Endodermal cell (in vitro differentiated cells): Measurements from ENCODE around the gene KCNN1. TPM values are rescaled to one million over a fixed set of nuclear protein-coding genes. Genes with fewer than 3 reads are reported as not detected.
A peak's percentile ranks its signal among the peaks of the same experiment; 100 is the strongest.

Experiments
- DNase-seq: peaks from one replicate; pipeline ENCODE4 v3.0.0-alpha.2; 2017
- H3K27ac ChIP-seq: 2 replicates; pipeline ENCODE4 v1.5.1; 2013; ENCODE audit warnings: mild to moderate bottlenecking, low read depth, low read length, moderate library complexity
- H3K27me3 ChIP-seq: 2 replicates; pipeline ENCODE4 v1.6.1; 2013; ENCODE audit warnings: mild to moderate bottlenecking, low read length, moderate library complexity; ENCODE audit not compliant: insufficient read depth, control insufficient read depth, poor library complexity, severe bottlenecking
- H3K36me3 ChIP-seq: 2 replicates; pipeline ENCODE4 v1.7.0; 2013; ENCODE audit warnings: mild to moderate bottlenecking, low read length, moderate library complexity; ENCODE audit not compliant: control insufficient read depth, insufficient read depth
- H3K4me1 ChIP-seq: one replicate; pipeline ENCODE4 v1.7.0; 2013; ENCODE audit warnings: low read length; ENCODE audit not compliant: control insufficient read depth, insufficient read depth
- H3K4me3 ChIP-seq: 2 replicates; pipeline ENCODE4 v1.5.1; 2013; ENCODE audit warnings: mild to moderate bottlenecking, low read length, moderate library complexity
- H3K9ac ChIP-seq: 2 replicates; pipeline ENCODE4 v1.6.1; 2013; ENCODE audit warnings: mild to moderate bottlenecking, low read length, moderate library complexity; ENCODE audit not compliant: poor library complexity, severe bottlenecking; ENCODE audit errors: extremely low read depth
- H3K9me3 ChIP-seq: 2 replicates; pipeline ENCODE4 v1.6.1; 2013; ENCODE audit warnings: mild to moderate bottlenecking, low read length, moderate library complexity; ENCODE audit not compliant: control insufficient read depth
- H3K27ac Mint-ChIP-seq: 2 replicates; pipeline ENCODE4 v1.8.0; 2020; ENCODE audit warnings: mixed read lengths
- H3K27me3 Mint-ChIP-seq: 2 replicates; pipeline ENCODE4 v1.8.0; 2021; ENCODE audit warnings: mild to moderate bottlenecking, mixed read lengths; ENCODE audit not compliant: insufficient read depth
- H3K36me3 Mint-ChIP-seq: 2 replicates; pipeline ENCODE4 v1.8.0; 2020; ENCODE audit warnings: low read depth, mixed read lengths
- H3K4me1 Mint-ChIP-seq: 2 replicates; pipeline ENCODE4 v1.8.0; 2020; ENCODE audit warnings: mixed read lengths
- H3K4me3 Mint-ChIP-seq: 2 replicates; pipeline ENCODE4 v1.8.0; 2020; ENCODE audit warnings: mild to moderate bottlenecking, moderate library complexity, mixed read lengths
- H3K9me3 Mint-ChIP-seq: 2 replicates; pipeline ENCODE4 v1.8.0; 2020; ENCODE audit warnings: mild to moderate bottlenecking, mixed read lengths
- WGBS, 2 experiments: methylation state at CpG; one replicate each; pipeline versions ENCODE4 v1.1.5 to v1.1.7; 2013; ENCODE audit warnings: missing lambda C conversion rate in 2 of 2, mixed read lengths in 1 of 2; ENCODE audit not compliant: insufficient coverage in 1 of 2, insufficient read length in 1 of 2; 5-methylcytosine and 5-hydroxymethylcytosine counted together
- total RNA-seq, 2 donors: library from RNA; stranded (reverse); fragmentation: NEBNext Ultra II Directional in 1 of 2; extraction: Animal tissue kit (Norgen Biotek cat#: 25700) in 1 of 2; gene quantifications; 2 replicates in 1 of 2; 3 replicates in 1 of 2; pipeline ENCODE4 v1.2.1, GENCODE V29; 2021
- TF ChIP-seq, protein P1 (sequence below): fragments of 200-600 bp; sonication (generic); conservative IDR thresholded peaks from 2 replicates; pipeline ENCODE4 v1.5.0; 2021; ENCODE audit warnings: antibody characterized with exemption, mild to moderate bottlenecking

KCNN1 gene
- total RNA-seq, 2 donors from 2014 or later: 5.8 to 8.2 TPM

DNA sequence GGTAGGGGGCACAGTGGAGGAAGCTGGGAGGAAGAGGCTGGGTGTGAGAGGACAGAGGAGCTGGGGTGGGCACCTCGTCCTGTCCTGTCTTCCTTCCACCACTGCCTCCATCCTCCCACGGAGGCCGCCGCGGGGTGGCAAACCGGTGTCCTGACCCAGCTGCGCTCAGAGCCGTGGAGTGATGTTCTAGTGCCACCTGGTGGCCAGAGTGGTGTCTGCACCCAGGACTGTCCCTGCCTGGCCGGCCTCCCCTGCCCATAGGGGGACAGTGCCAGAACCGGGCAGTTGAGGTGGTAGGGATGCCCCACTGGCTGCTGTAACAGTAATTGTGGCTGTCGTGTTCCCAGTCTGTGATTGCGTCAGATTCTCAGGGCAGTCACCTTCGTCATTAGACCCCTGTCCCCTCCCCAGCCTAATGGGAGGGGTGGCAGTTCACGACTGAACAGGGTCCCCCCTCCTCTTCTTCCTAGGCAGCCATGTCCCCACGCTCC is 30.0 kb downstream of the KCNN1 start:
- no peaks in the 10 kb centered on the region for H3K36me3 Mint-ChIP-seq
- DNase-seq: peak; percentile 96
- WGBS, 2 experiments: 10 to 28% methylated on average over 10 to 15 of the region's 15 CpGs
- Histone ChIP-seq H3K27me3 (peaks cover 4% of the 10 kb centered on the region), H3K4me1 (no peaks in the 10 kb centered on the region), H3K9ac (no peak overlapping the region), H3K27ac (no peak overlapping the region), H3K36me3 (no peaks in the 10 kb centered on the region), H3K4me3 (no peak overlapping the region), H3K9me3 (no peaks in the 10 kb centered on the region)
- TF ChIP-seq, protein P1, sequence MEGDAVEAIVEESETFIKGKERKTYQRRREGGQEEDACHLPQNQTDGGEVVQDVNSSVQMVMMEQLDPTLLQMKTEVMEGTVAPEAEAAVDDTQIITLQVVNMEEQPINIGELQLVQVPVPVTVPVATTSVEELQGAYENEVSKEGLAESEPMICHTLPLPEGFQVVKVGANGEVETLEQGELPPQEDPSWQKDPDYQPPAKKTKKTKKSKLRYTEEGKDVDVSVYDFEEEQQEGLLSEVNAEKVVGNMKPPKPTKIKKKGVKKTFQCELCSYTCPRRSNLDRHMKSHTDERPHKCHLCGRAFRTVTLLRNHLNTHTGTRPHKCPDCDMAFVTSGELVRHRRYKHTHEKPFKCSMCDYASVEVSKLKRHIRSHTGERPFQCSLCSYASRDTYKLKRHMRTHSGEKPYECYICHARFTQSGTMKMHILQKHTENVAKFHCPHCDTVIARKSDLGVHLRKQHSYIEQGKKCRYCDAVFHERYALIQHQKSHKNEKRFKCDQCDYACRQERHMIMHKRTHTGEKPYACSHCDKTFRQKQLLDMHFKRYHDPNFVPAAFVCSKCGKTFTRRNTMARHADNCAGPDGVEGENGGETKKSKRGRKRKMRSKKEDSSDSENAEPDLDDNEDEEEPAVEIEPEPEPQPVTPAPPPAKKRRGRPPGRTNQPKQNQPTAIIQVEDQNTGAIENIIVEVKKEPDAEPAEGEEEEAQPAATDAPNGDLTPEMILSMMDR: peak; percentile 97
- no peak overlapping the region for H3K4me3 Mint-ChIP-seq
- peaks cover 12% of the 10 kb centered on the region for H3K27me3 Mint-ChIP-seq
- no peaks in the 10 kb centered on the region for H3K4me1 Mint-ChIP-seq
- no peaks in the 10 kb centered on the region for H3K9me3 Mint-ChIP-seq
- no peak overlapping the region for H3K27ac Mint-ChIP-seq

DNA sequence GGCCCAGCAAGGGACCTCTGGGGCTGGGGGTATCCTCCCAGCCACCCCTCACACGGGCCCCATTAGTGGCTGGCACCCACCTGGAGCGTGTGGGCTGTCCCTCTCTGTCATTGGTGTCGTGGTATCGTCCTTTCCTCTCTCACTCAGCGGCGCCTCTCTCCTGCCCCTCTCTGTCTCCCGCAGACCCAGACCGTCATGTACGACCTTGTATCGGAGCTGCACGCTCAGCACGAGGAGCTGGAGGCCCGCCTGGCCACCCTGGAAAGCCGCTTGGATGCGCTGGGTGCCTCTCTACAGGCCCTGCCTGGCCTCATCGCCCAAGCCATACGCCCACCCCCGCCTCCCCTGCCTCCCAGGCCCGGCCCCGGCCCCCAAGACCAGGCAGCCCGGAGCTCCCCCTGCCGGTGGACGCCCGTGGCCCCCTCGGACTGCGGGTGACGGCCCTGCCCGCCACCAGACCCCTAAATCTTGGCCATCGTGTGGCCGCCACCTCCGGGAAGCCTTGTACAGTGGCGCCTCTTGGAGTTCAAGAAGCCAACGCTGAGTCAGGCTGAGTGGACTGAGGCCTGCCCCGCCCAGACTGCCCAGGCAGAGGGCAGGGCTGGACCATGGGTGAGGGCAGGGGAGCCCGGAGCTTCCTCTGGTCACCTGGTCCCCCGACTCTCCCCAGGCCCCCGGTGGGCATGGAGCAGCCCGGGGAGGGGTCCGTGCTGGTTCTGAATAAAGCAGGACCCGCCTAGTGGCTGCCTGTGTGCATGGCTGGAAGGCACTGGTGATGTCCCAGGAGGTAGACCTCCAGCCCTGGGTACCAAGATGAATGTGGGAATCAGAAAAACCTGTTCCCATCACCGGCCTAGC is 31.3 kb downstream of the KCNN1 start:
- no peaks in the 10 kb centered on the region for H3K36me3 Mint-ChIP-seq
- H3K27ac Mint-ChIP-seq: no peak overlapping the region
- H3K9me3 ChIP-seq: no peaks in the 10 kb centered on the region
- no peak overlapping the region for H3K4me3 Mint-ChIP-seq
- H3K27me3 ChIP-seq: peaks cover 10% of the 10 kb centered on the region
- 84 to 88% methylated on average over 23 to 41 of the region's 41 CpGs for WGBS, 2 experiments
- H3K9me3 Mint-ChIP-seq: no peaks in the 10 kb centered on the region
- H3K9ac ChIP-seq: no peak overlapping the region
- H3K36me3 ChIP-seq: no peaks in the 10 kb centered on the region
- H3K4me3 ChIP-seq: no peak overlapping the region
- no peak overlapping the region for H3K27ac ChIP-seq
- H3K27me3 Mint-ChIP-seq: peaks cover 19% of the 10 kb centered on the region
- no peaks in the 10 kb centered on the region for H3K4me1 Mint-ChIP-seq
- peak; percentile 89 for DNase-seq
- TF ChIP-seq, protein P1: peak; percentile 70
- H3K4me1 ChIP-seq: no peaks in the 10 kb centered on the region

DNA sequence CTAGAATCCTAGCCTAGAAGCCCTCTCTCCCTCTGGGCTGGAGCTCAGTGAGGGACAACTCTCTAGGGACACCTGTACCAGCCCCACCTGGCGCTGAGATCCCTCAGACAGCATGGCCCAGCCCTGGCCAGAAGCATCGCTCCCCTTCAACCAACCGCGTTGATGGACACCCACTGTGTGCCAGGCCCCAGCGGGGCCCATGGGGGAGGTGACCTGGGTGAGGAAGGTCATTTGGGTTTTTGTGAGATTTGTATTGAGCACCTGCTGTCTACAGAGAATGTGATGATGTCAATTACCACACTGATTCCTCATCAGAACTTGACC is 31.9 kb downstream of the KCNN1 start:
- 95 to 97% methylated on average over 5 of the region's 5 CpGs for whole genome bisulfite sequencing, 2 experiments
- Histone ChIP-seq H3K4me3 (no peak overlapping the region), H3K9me3 (no peaks in the 10 kb centered on the region), H3K4me1 (no peaks in the 10 kb centered on the region), H3K27ac (no peak overlapping the region), H3K27me3 (peaks cover 10% of the 10 kb centered on the region), H3K36me3 (no peaks in the 10 kb centered on the region), H3K9ac (no peak overlapping the region)
- DNase-seq: no peak
- TF ChIP-seq, protein P1: no peak
- Mint-ChIP-seq H3K4me3 (no peak overlapping the region), H3K36me3 (no peaks in the 10 kb centered on the region), H3K9me3 (no peaks in the 10 kb centered on the region), H3K27ac (no peak overlapping the region), H3K4me1 (no peaks in the 10 kb centered on the region), H3K27me3 (peaks cover 19% of the 10 kb centered on the region)
